Measurements from ENCODE around the gene SCN4B. TPM values are rescaled to one million over a fixed set of nuclear protein-coding genes. Genes with fewer than 3 reads are reported as not detected.

SCN4B gene
- total RNA-seq, 1 experiment from 2014 or later = 1.6 TPM

- H3K9me3 ChIP-seq (ENCODE audit: control insufficient read depth, low read depth, low read length) = no peaks in the 10 kb centered on the region
- no peak overlapping the region for H2BK15ac ChIP-seq (ENCODE audit: low read depth, low read length)
- no peak overlapping the region for H2BK120ac ChIP-seq (ENCODE audit: low read depth, low read length, poor library complexity, severe bottlenecking)
- H3K36me3 Mint-ChIP-seq (ENCODE audit: insufficient read depth in 1 of 3, low read depth in 3 of 3) = no peaks in the 10 kb centered on the region
- H3K79me2 ChIP-seq (ENCODE audit: insufficient read depth, low read length) = no peaks in the 10 kb centered on the region
- no peak overlapping the region for H4K91ac ChIP-seq (ENCODE audit: insufficient read length, low read depth, low read length)
- no peak overlapping the region for H4K5ac ChIP-seq (ENCODE audit: insufficient read length, low read depth, low read length)
- no peak overlapping the region for H2AK5ac ChIP-seq (ENCODE audit: insufficient read length, low read length)
- no peak overlapping the region for H3K56ac ChIP-seq (ENCODE audit: insufficient read length, low read depth, low read length)
- H3K4me3 Mint-ChIP-seq = no peak overlapping the region
- no peaks in the 10 kb centered on the region for H3K23me2 ChIP-seq (ENCODE audit: insufficient read length, low read depth, low read length, poor library complexity, severe bottlenecking)
- no peaks in the 10 kb centered on the region for H3K79me1 ChIP-seq (ENCODE audit: insufficient read depth, low read depth, low read length, poor library complexity, severe bottlenecking)
- no peak overlapping the region for H2BK12ac ChIP-seq (ENCODE audit: insufficient read length, low read depth, low read length)
- H3K27me3 ChIP-seq (ENCODE audit: insufficient read depth, low read length) = no peaks in the 10 kb centered on the region
- H3K4me1 Mint-ChIP-seq = peaks cover 5 to 6% of the 10 kb centered on the region in 2 experiments
- no peak overlapping the region for H2BK20ac ChIP-seq (ENCODE audit: low read depth, low read length, poor library complexity, severe bottlenecking)
- H3K23ac ChIP-seq (ENCODE audit: insufficient read length, low read depth, low read length) = no peak overlapping the region
- peaks cover 48% of the 10 kb centered on the region for H3K27me3 Mint-ChIP-seq (ENCODE audit: low read depth)
- no peak overlapping the region for H2BK5ac ChIP-seq (ENCODE audit: insufficient read length, low read length)
- no peak for TF ChIP-seq CTCF (conservative IDR thresholded peaks at IDR 0.05)
- no peak overlapping the region for H2AFZ ChIP-seq (ENCODE audit: low read length)
- DNase-seq = no peak
- no peak overlapping the region for H3K9ac ChIP-seq (ENCODE audit: extremely low read depth, insufficient read length, low read length)
- H3K18ac ChIP-seq (ENCODE audit: insufficient read length, low read depth, low read length) = no peak overlapping the region
- no peaks in the 10 kb centered on the region for H4K20me1 ChIP-seq (ENCODE audit: control insufficient read depth, insufficient read depth, insufficient read length)
- H3K27ac Mint-ChIP-seq = no peak overlapping the region
- no peak overlapping the region for H3K4ac ChIP-seq (ENCODE audit: low read depth, low read length)
- H3K14ac ChIP-seq (ENCODE audit: insufficient read depth, low read length) = no peak overlapping the region
- no peaks in the 10 kb centered on the region for H3K9me3 Mint-ChIP-seq
- H3K4me2 ChIP-seq (ENCODE audit: insufficient read depth, insufficient read length, low read length) = no peak overlapping the region
- no CpG with 5 or more reads among the region's 5 CpGs for WGBS (ENCODE audit: extremely low coverage, insufficient read length, low lambda C conversion rate)
- no peak overlapping the region for H3K27ac ChIP-seq (ENCODE audit: insufficient read length, low read depth, low read length)
- H4K8ac ChIP-seq (replicated peaks; ENCODE audit: insufficient read length, low read depth, low read length) = no peak overlapping the region
- H3K4me1 ChIP-seq (ENCODE audit: insufficient read depth, low read length) = no peaks in the 10 kb centered on the region
- H3T11ph ChIP-seq (ENCODE audit: low read length) = no peak overlapping the region
Measured at GRCh38 chr11:118135796-118136165, 16.8 kb downstream of the SCN4B start.
